Osteoblast (primary cell): ENCODE data around the gene ANG. TPM values are rescaled to one million over a fixed set of nuclear protein-coding genes. Genes with fewer than 3 reads are reported as not detected.

Experiments used
- DNase-seq: peaks from one replicate; pipeline ENCODE4 v3.0.0; 2011; ENCODE audit warnings: low spot score, mixed read lengths; ENCODE audit not compliant: insufficient read length; ENCODE audit errors: missing footprints
- H2AFZ ChIP-seq: 2 replicates; pipeline ENCODE4 v1.6.0; 2011; ENCODE audit warnings: mild to moderate bottlenecking, low read length
- H3K27ac ChIP-seq: 2 replicates; pipeline ENCODE4 v1.5.1; 2011; ENCODE audit warnings: mild to moderate bottlenecking, low read depth, low read length, moderate library complexity
- H3K27me3 ChIP-seq: 2 replicates; pipeline ENCODE4 v1.6.0; 2012; ENCODE audit warnings: mild to moderate bottlenecking, control low read depth, inconsistent platforms, low read length, moderate library complexity; ENCODE audit not compliant: insufficient read depth
- H3K36me3 ChIP-seq: 2 replicates; pipeline ENCODE4 v1.5.1; 2011; ENCODE audit warnings: mild to moderate bottlenecking, low read length, control low read depth, moderate library complexity; ENCODE audit not compliant: insufficient read depth
- H3K4me1 ChIP-seq: 2 replicates; pipeline ENCODE4 v1.5.1; 2011; ENCODE audit warnings: mild to moderate bottlenecking, low read length, control low read depth, moderate library complexity; ENCODE audit not compliant: insufficient read depth
- H3K4me2 ChIP-seq: 2 replicates; pipeline ENCODE4 v1.6.0; 2011; ENCODE audit warnings: mild to moderate bottlenecking, low read length; ENCODE audit not compliant: insufficient read depth
- H3K4me3 ChIP-seq: fragments of 200-600 bp; sonication (generic); 3 replicates; pipeline ENCODE4 v1.5.1; 2012; ENCODE audit warnings: mild to moderate bottlenecking, low read length, inconsistent platforms; ENCODE audit not compliant: insufficient read depth
- H3K79me2 ChIP-seq: 2 replicates; pipeline ENCODE4 v1.6.0; 2012; ENCODE audit warnings: mild to moderate bottlenecking, low read length, control low read depth, inconsistent platforms; ENCODE audit not compliant: insufficient read depth
- H3K9me3 ChIP-seq: 2 replicates; pipeline ENCODE4 v1.5.1; 2011; ENCODE audit warnings: low read depth, low read length, control low read depth
- H4K20me1 ChIP-seq: 2 replicates; pipeline ENCODE4 v1.6.0; 2012; ENCODE audit warnings: mild to moderate bottlenecking, low read length, control low read depth; ENCODE audit not compliant: insufficient read depth
- total RNA-seq: library from RNA; depleted of rRNA; stranded (reverse); fragments of >200 nt; gene quantifications from 2 replicates; pipeline ENCODE4 v1.2.3, GENCODE V29; 2012
- TF ChIP-seq, protein P1 (sequence below): IDR thresholded peaks from 2 replicates; pipeline ENCODE4 v1.5.1; 2011; ENCODE audit warnings: mild to moderate bottlenecking, low read depth, low read length, moderate library complexity; ENCODE audit errors: extremely low read depth

ANG gene
- total RNA-seq, 1 donor: 7.2 TPM

DNA sequence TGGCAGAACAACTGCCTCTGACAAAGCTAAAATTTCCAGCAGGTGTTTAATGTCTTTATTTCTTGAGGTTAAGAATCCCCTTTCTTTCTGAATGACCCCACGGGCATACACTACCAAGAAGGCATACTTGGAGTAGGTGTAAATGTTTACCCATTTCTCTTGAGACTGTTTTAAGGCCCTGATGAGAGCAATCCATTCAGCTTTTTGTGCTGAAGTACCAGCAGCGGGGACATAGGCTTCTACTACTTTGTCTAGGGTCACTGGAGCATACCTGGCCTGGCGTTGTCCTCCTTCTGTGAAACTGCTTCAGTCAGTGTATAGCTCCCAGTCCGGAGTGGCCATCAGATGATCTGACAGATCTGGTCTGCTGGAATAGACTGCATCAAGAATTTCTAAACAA lies 22.7 kb downstream of the ANG start:
- Histone ChIP-seq H3K4me1 (peaks cover 9% of the 10 kb centered on the region), H3K9me3 (no peaks in the 10 kb centered on the region), H3K4me3 (no peak overlapping the region), H3K36me3 (no peaks in the 10 kb centered on the region), H4K20me1 (no peaks in the 10 kb centered on the region), H3K27ac (no peak overlapping the region), H3K4me2 (no peak overlapping the region), H2AFZ (no peak overlapping the region), H3K79me2 (no peaks in the 10 kb centered on the region), H3K27me3 (peaks cover 11% of the 10 kb centered on the region)
- no peak for DNase-seq
- TF ChIP-seq, protein P1, sequence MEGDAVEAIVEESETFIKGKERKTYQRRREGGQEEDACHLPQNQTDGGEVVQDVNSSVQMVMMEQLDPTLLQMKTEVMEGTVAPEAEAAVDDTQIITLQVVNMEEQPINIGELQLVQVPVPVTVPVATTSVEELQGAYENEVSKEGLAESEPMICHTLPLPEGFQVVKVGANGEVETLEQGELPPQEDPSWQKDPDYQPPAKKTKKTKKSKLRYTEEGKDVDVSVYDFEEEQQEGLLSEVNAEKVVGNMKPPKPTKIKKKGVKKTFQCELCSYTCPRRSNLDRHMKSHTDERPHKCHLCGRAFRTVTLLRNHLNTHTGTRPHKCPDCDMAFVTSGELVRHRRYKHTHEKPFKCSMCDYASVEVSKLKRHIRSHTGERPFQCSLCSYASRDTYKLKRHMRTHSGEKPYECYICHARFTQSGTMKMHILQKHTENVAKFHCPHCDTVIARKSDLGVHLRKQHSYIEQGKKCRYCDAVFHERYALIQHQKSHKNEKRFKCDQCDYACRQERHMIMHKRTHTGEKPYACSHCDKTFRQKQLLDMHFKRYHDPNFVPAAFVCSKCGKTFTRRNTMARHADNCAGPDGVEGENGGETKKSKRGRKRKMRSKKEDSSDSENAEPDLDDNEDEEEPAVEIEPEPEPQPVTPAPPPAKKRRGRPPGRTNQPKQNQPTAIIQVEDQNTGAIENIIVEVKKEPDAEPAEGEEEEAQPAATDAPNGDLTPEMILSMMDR: no peak

DNA sequence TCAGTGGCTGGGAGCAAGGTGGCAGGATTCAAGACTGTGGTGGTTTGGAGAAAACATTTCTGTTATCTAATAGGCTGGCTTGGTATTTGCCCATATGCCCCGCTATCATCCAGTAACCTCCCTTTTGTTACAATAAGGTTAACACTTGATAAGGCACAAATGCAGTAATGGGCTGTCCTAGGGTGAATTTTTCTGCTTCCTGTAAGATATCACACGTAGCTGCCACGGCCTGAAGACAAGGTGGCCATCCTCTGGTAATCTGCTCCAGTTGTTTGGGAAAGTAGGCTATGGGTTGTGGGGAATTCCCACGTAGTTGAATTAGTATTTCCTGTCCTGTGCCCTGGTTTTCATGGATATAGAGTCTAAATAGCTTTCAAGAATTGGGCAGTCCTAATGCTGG lies 23.1 kb downstream of the ANG start:
- Histone ChIP-seq H3K27me3 (peaks cover 11% of the 10 kb centered on the region), H3K79me2 (no peaks in the 10 kb centered on the region), H3K27ac (no peak overlapping the region), H2AFZ (no peak overlapping the region), H3K36me3 (no peaks in the 10 kb centered on the region), H3K4me2 (no peak overlapping the region), H3K9me3 (no peaks in the 10 kb centered on the region), H4K20me1 (no peaks in the 10 kb centered on the region), H3K4me3 (no peak overlapping the region), H3K4me1 (peaks cover 9% of the 10 kb centered on the region)
- TF ChIP-seq, protein P1: no peak
- no peak for DNase-seq

DNA sequence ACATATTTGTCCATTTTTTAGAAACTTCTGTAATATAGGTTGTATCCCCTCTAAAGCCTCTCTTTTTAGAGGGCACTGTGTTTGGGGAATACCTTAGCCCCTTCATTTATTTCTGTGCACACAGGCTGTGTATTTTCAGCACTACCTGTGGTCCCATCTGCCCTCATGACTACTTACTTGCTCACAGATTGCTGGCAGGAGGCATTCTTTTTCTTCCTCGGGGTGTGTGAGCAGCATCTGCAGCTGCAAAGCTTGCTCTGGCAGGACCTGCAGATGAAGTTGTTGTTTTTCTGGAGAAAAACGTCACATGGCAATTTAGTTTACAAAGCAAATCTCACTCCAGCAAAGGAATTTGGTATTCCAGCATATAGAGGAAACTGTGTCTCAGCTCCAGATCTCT lies 24.3 kb downstream of the ANG start:
- Histone ChIP-seq H3K27ac (no peak overlapping the region), H3K4me3 (no peak overlapping the region), H4K20me1 (no peaks in the 10 kb centered on the region), H2AFZ (no peak overlapping the region), H3K4me1 (peaks cover 9% of the 10 kb centered on the region), H3K79me2 (no peaks in the 10 kb centered on the region), H3K27me3 (peaks cover 11% of the 10 kb centered on the region), H3K36me3 (no peaks in the 10 kb centered on the region), H3K9me3 (no peaks in the 10 kb centered on the region), H3K4me2 (no peak overlapping the region)
- DNase-seq: peak; percentile 17
- TF ChIP-seq, protein P1: no peak

DNA sequence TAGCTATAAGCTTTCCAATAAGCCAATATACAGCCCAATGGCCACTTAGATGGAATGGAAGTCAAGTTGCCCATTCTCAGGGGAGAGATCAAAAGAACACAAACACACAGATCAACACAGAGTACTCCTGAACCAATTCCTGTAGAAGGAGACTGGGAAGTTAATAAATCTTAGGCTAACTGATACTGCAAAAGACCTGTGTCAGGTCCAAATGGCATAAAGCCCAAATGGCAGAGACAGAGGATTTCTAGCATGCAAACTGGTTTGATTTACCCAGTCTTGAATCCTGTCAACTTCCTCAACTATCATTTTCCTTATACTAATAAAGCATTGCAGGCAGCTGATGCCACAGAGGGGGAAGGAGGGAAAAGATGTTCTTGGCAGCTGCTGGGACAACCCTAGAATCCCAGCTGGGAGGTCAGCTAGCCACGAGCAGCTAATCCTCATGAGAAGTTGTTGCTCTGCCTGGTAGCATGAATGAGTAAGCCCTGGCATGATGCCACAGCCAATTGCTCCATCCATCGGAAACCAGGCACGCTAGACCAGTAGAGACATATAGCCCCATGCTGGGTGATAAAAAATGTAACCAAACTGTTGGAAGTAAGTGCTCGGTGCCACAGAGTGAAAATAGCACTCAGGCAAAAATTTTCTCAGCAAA lies 26.2 kb downstream of the ANG start:
- Histone ChIP-seq H3K4me3 (no peak overlapping the region), H4K20me1 (no peaks in the 10 kb centered on the region), H2AFZ (no peak overlapping the region), H3K4me1 (peaks cover 9% of the 10 kb centered on the region), H3K9me3 (no peaks in the 10 kb centered on the region), H3K27ac (no peak overlapping the region), H3K79me2 (no peaks in the 10 kb centered on the region), H3K4me2 (no peak overlapping the region), H3K27me3 (peaks cover 11% of the 10 kb centered on the region), H3K36me3 (no peaks in the 10 kb centered on the region)
- peak; percentile 52 for DNase-seq
- TF ChIP-seq, protein P1: no peak
